CD14-positive monocyte (primary cell): ENCODE results near the gene DNAJC27. TPM values are rescaled to one million over a fixed set of nuclear protein-coding genes. Genes with fewer than 3 reads are reported as not detected.

ENCODE experiments used
- DNase-seq, 3 donors: peaks; one replicate each; pipeline ENCODE4 v3.0.0-alpha.2; 2011 to 2022
- H2AFZ ChIP-seq: 2 replicates; pipeline ENCODE4 v1.6.0; 2012; ENCODE audit warnings: mild to moderate bottlenecking, low read depth, low read length, inconsistent platforms; ENCODE audit not compliant: insufficient read depth, poor library complexity, severe bottlenecking
- H3K27ac ChIP-seq, 2 donors: 1 replicate in 1 of 2; 2 replicates in 1 of 2; pipeline ENCODE4 v1.5.1; 2012 to 2013; ENCODE audit warnings: low read length in 2 of 2, control low read depth in 1 of 2, inconsistent platforms in 1 of 2, low read depth in 1 of 2, mild to moderate bottlenecking in 1 of 2
- H3K27me3 ChIP-seq, 2 donors: one replicate each; pipeline versions ENCODE4 v1.6.0 to v1.6.1; 2011 to 2013; ENCODE audit warnings: low read length in 2 of 2; ENCODE audit not compliant: control insufficient read depth in 2 of 2, insufficient read depth in 2 of 2
- H3K36me3 ChIP-seq, 2 donors: replicated peaks in 1 of 2; 1 replicate in 1 of 2; 2 replicates in 1 of 2; pipeline versions ENCODE4 v1.5.1 to v1.6.1; 2012 to 2013; ENCODE audit warnings: low read length in 2 of 2, control low read depth in 1 of 2, inconsistent platforms in 1 of 2, mild to moderate bottlenecking in 1 of 2; ENCODE audit not compliant: insufficient read depth in 2 of 2, control insufficient read depth in 1 of 2
- H3K4me1 ChIP-seq, 2 donors: 1 replicate in 1 of 2; 2 replicates in 1 of 2; pipeline versions ENCODE4 v1.5.1 to v1.6.1; 2012 to 2013; ENCODE audit warnings: low read length in 2 of 2, control low read depth in 1 of 2, inconsistent platforms in 1 of 2, mild to moderate bottlenecking in 1 of 2, moderate library complexity in 1 of 2; ENCODE audit not compliant: insufficient read depth in 2 of 2, control insufficient read depth in 1 of 2
- H3K4me2 ChIP-seq: replicated peaks from 2 replicates; pipeline ENCODE3; 2012; ENCODE audit warnings: low read length, moderate library complexity, mild to moderate bottlenecking; ENCODE audit not compliant: poor library complexity, severe bottlenecking; ENCODE audit errors: extremely low read depth
- H3K4me3 ChIP-seq, 3 experiments: fragments of 200-600 bp in 1 of 3; sonication (generic) in 1 of 3; replicated peaks in 1 of 3; 1 replicate in 2 of 3; 2 replicates in 1 of 3; pipeline ENCODE4 v1.5.1; 2011 to 2013; ENCODE audit warnings: low read length in 3 of 3, mild to moderate bottlenecking in 3 of 3, control low read depth in 2 of 3, low read depth in 2 of 3, inconsistent platforms in 1 of 3, moderate library complexity in 1 of 3
- H3K79me2 ChIP-seq: 2 replicates; pipeline ENCODE4 v1.6.0; 2012; ENCODE audit warnings: mild to moderate bottlenecking, control low read depth, inconsistent platforms, low read length, moderate library complexity; ENCODE audit not compliant: insufficient read depth
- H3K9ac ChIP-seq: 2 replicates; pipeline ENCODE4 v1.6.0; 2017; ENCODE audit warnings: low read length, mild to moderate bottlenecking; ENCODE audit not compliant: insufficient read depth, poor library complexity, severe bottlenecking
- H3K9me3 ChIP-seq, 2 donors: replicated peaks in 1 of 2; 1 replicate in 1 of 2; 2 replicates in 1 of 2; pipeline versions ENCODE4 v1.5.1 to v1.6.1; 2012 to 2013; ENCODE audit warnings: low read length in 2 of 2, control low read depth in 1 of 2; ENCODE audit not compliant: control insufficient read depth in 1 of 2, insufficient read depth in 1 of 2
- H4K20me1 ChIP-seq: 2 replicates; pipeline ENCODE4 v1.6.0; 2012; ENCODE audit warnings: mild to moderate bottlenecking, low read length, control low read depth, moderate library complexity; ENCODE audit not compliant: insufficient read depth
- H3K27ac Mint-ChIP-seq, 7 donors: one replicate each; pipeline ENCODE4 v1.8.0; 2020; ENCODE audit warnings: mild to moderate bottlenecking in 7 of 7, mixed read lengths in 7 of 7, moderate library complexity in 6 of 7, inconsistent platforms in 2 of 7
- H3K27me3 Mint-ChIP-seq, 3 donors: one replicate each; pipeline ENCODE4 v1.8.0; 2021 to 2022; ENCODE audit warnings: low read depth in 3 of 3, mild to moderate bottlenecking in 3 of 3, mixed read lengths in 3 of 3, moderate library complexity in 3 of 3, inconsistent platforms in 1 of 3
- H3K36me3 Mint-ChIP-seq, 2 donors: one replicate each; pipeline ENCODE4 v1.8.0; 2020; ENCODE audit warnings: mixed read lengths in 2 of 2, inconsistent platforms in 1 of 2, mild to moderate bottlenecking in 1 of 2
- H3K4me1 Mint-ChIP-seq: one replicate; pipeline ENCODE4 v1.8.0; 2020; ENCODE audit warnings: mild to moderate bottlenecking, mixed read lengths
- H3K4me3 Mint-ChIP-seq, 2 donors: one replicate each; pipeline ENCODE4 v1.8.0; 2020; ENCODE audit warnings: mild to moderate bottlenecking in 2 of 2, mixed read lengths in 2 of 2, moderate library complexity in 1 of 2
- H3K9me3 Mint-ChIP-seq, 7 donors: one replicate each; pipeline ENCODE4 v1.8.0; 2020 to 2022; ENCODE audit warnings: mixed read lengths in 7 of 7, mild to moderate bottlenecking in 6 of 7, moderate library complexity in 6 of 7, inconsistent platforms in 2 of 7
- WGBS: methylation state at CpG from one replicate; pipeline ENCODE4 v1.1.5; 2013; ENCODE audit warnings: missing lambda C conversion rate; ENCODE audit not compliant: insufficient coverage; 5-methylcytosine and 5-hydroxymethylcytosine counted together
- intact Hi-C, 2 donors: fragments of 100-400 bp; cut with micrococcal nuclease; formaldehyde crosslinking; loops; one replicate each; pipeline versions ENCODE4 v1.15.0 to v1.15.1; 2023
- polyA plus RNA-seq, 3 donors: library from polyadenylated mRNA; depleted of rRNA in 1 of 3; unstranded in 2 of 3; stranded (reverse) in 1 of 3; fragments of 300-500 nt in 2 of 3; fragments of >200 nt in 1 of 3; fragmentation: Illumina TruSeq in 2 of 3; gene quantifications; 1 replicate in 2 of 3; 2 replicates in 1 of 3; pipeline ENCODE4 v1.2.3, GENCODE V29; 2012 to 2021
- TF ChIP-seq, protein P1 (sequence below): fragments of 200-600 bp; IDR thresholded peaks from one replicate; pipeline ENCODE4 v1.8.0; 2022; ENCODE audit warnings: antibody characterized with exemption, mild to moderate bottlenecking

DNAJC27 gene
- polyA plus RNA-seq, 3 donors, result 0.86 to 2.8 (median 2.2) TPM

DNA sequence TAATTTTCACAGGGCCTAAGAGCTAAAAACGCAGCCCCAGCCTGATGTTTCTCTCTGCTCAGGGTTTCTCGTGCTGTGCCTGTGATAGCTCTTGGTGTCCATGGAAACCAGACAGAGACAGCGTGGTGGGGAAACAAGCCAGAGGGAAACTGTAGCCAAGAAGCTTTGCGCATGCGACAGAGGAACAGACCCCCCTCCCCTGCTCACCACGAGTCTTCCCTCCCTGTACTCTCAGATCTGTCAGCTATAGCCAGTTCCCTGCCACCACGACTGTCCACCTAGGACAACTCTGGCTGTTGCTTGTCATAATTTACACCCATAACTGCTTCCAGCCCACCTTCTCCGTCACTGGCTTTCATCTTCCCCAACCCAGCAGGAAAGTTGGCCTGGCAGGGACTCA is 13.2 kb upstream of the DNAJC27 start:
- H3K27ac Mint-ChIP-seq, result peak overlapping the region in 2 of 7 donors; percentile 13 to 71
- 2% methylated on average over 6 of the region's 8 CpGs for WGBS
- H3K9ac ChIP-seq, result peak overlapping the region; percentile 1

DNA sequence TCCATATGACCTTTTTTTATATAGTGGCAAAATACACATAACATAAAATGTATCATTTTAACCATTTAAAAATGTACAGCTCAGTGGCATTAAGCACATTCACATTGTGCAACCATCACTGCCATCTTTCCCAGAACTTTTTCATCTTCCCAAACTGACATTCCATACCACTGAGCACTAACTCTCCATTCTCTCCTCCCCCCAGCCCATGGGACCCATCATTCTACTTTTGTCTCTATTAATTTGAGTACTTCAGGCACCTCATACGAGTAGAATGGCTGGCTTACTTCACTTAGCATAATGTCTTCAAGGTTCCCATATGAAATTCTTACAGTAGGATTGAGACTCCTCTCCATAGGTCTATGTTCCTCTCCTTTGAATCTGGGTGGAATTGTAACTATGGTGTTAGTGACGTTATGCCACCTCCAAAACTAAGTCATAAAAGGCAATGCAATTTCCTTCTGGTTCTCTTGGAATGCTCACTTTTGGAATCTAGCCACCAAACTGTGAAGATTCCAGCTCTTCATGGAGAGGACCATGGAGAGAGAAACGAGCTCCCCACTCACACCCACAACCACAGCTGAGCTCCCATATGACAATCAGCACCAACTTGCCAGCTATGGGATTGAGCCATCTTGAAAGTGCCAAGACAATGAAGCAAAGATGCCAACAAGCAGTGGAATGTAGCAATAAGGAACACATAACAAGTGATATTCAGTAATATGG is 9.8 kb upstream of the DNAJC27 start:
- no peaks in the 10 kb centered on the region for H3K36me3 Mint-ChIP-seq
- no CpG with 5 or more reads among the region's 3 CpGs for WGBS
- H3K27me3 ChIP-seq, result no peaks in the 10 kb centered on the region
- intact Hi-C loops, result no loop called here
- H3K79me2 ChIP-seq, result no peaks in the 10 kb centered on the region
- no peaks in the 10 kb centered on the region for H3K36me3 ChIP-seq
- H4K20me1 ChIP-seq, result no peaks in the 10 kb centered on the region
- H3K4me3 Mint-ChIP-seq, result no peak overlapping the region
- H3K9ac ChIP-seq, result no peak overlapping the region
- no peaks in the 10 kb centered on the region for H3K9me3 Mint-ChIP-seq
- no peaks in the 10 kb centered on the region for H3K4me1 ChIP-seq
- no peak overlapping the region for H3K27ac ChIP-seq
- peaks cover 7% of the 10 kb centered on the region for H3K4me1 Mint-ChIP-seq
- H3K9me3 ChIP-seq, result no peaks in the 10 kb centered on the region
- peaks cover 0 to 5% (median 1%) of the 10 kb centered on the region in 3 donors for H3K27me3 Mint-ChIP-seq
- no peak overlapping the region for H3K27ac Mint-ChIP-seq
- no peak overlapping the region for H3K4me2 ChIP-seq
- H3K4me3 ChIP-seq, result no peak overlapping the region
- TF ChIP-seq, protein P1, sequence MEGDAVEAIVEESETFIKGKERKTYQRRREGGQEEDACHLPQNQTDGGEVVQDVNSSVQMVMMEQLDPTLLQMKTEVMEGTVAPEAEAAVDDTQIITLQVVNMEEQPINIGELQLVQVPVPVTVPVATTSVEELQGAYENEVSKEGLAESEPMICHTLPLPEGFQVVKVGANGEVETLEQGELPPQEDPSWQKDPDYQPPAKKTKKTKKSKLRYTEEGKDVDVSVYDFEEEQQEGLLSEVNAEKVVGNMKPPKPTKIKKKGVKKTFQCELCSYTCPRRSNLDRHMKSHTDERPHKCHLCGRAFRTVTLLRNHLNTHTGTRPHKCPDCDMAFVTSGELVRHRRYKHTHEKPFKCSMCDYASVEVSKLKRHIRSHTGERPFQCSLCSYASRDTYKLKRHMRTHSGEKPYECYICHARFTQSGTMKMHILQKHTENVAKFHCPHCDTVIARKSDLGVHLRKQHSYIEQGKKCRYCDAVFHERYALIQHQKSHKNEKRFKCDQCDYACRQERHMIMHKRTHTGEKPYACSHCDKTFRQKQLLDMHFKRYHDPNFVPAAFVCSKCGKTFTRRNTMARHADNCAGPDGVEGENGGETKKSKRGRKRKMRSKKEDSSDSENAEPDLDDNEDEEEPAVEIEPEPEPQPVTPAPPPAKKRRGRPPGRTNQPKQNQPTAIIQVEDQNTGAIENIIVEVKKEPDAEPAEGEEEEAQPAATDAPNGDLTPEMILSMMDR, result no peak
- no peak overlapping the region for H2AFZ ChIP-seq
- no peak for DNase-seq

More for the DNA sequence above, 13.2 kb upstream of the DNAJC27 start:
- DNase-seq, result no peak
- Histone ChIP-seq H2AFZ (no peak overlapping the region), H3K4me1 (no peaks in the 10 kb centered on the region), H3K36me3 (no peaks in the 10 kb centered on the region), H3K27me3 (no peaks in the 10 kb centered on the region), H3K4me2 (no peak overlapping the region), H3K4me3 (no peak overlapping the region), H4K20me1 (no peaks in the 10 kb centered on the region), H3K27ac (no peak overlapping the region), H3K9me3 (no peaks in the 10 kb centered on the region), H3K79me2 (no peaks in the 10 kb centered on the region)
- Mint-ChIP-seq H3K4me3 (no peak overlapping the region), H3K4me1 (peaks cover 7% of the 10 kb centered on the region), H3K27me3 (peaks cover 0 to 8% (median 4%) of the 10 kb centered on the region in 3 donors), H3K36me3 (no peaks in the 10 kb centered on the region), H3K9me3 (peaks cover 0 to 1% (median 0%) of the 10 kb centered on the region in 7 donors)
- intact Hi-C loops, result no loop called here
- TF ChIP-seq, protein P1, result no peak
